ENCODE results near the gene KIAA0513.

KIAA0513 gene

DNA sequence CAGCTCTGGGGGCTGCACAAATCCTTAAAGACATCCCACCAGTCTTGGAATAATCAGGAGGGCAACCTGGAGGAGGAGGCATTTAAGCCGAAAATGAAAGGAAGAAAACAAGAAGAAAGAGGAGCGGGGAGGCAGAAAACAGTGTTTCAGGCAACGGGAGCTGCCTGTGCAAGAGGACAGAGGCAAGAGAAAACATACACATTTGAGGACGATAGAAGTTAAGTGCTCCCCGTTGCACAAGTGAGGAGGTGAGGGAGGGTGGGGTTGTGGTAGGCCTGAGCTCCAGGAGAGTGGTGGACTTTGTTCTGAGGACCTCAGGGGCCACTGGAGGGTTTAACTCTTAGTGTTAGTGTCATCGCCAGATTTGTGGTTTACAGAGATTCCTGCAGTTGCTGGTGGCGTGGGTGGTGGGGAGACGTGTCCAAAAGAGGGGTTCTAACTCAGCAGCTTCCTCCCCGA lies 112.3 kb downstream of the KIAA0513 start:
- DNase-seq: no peak

DNA sequence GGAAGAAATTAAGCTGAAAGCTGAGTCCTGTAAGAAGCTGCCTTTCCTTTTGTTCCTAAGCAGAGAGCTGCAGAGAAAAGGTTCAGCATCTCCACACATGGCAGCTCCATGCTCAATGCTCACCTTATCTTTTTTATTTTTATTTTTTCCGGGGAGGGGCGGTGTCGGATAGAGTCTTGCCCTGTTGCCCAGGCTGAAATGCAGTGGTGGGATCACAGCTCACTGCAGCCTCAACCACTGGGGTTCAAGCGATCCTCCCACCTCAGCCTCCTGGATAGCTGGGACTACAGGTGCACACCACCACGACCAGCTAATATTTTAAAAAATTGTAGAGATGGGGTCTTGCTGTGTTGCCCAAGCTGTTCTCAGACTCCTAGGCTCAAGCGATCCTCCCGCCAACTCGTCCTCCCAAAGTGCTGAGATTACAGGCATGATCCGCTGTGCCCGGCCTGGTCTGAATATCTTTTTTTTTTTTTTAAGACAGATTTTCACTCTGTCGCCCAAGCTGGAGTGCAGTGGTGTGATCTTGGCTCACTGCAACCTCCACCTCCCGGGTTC lies 112.9 kb downstream of the KIAA0513 start:
- DNase-seq: no peak

DNA sequence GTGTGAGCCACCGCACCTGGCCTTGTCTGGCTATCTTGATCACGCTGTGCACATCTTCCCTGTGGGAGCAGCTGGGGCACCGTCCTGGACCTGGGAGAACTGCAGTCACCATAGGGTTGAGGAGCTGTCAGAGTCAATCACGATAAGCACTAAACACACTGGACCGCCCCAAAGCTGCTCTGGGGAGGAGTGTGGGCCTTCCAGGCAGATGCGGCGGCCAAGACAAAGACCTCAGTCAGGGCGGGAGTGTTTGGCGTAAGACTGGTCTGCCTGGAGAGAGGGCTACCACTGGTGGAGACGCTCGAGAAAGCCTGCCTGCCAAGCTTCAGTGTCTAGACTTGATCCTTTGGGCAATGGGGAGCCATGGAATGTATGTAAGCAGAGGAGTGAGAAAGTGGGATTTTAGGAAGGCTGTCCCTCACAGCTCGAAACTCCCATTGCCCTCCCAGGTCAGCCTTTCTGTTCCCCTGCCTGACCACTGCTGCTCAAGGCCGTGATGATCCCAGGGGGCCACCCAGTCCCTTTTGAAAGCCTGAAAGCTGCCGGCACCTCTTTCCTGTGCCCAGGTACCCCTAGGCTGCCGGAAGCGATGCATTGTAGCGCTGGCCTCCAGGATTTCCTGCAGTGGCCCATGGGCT lies 114.0 kb downstream of the KIAA0513 start:
- DNase-seq: no peak

DNA sequence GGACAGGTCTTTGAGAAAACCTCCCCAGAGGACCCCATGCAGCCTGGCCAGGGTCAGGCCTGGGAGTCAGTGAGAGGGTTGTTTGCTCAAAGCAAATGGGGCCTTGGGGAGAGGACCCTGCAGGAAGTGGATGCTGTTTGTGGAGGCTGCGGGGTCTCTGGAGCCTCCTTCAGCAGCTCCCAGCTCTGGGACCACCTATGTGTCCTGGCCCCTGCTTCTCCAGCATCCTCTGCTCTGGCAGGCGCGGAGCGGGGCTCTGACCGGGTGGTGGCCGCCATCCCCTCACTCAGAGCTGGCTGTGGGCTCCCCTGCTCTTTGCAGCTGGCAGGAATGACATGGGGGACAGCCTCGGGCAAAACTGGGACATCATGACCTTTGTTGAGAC lies 114.5 kb downstream of the KIAA0513 start:
- DNase-seq: no peak

DNA sequence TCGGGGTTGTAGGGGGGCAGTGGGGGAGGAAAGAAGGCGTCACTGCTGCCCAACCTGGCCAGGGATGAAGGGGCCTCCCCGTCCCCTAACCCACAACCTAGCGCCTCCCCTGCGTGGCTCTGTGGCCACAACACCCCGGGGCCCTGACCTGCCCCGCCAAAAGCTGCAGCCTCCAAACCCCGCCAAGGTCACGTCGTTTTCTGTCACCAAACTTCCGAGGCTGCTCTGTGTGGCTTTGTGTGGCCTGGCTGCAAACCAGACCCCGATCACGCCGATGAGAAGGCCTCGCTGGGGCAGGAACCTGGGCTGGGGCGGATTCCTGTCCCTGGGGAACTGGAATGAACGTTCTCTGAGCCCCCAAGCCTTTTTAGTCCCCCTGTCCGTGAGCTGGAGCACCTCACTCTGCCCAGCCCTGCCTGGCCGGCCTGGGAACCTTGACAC lies 115.2 kb downstream of the KIAA0513 start:
- DNase-seq: no peak

All from activated gamma-delta T cell treated with Interleukin-2 at 50 U/mL for 16 hours (primary cell).